Fibroblast of the aortic adventitia (primary cell): ENCODE data around the gene WHRN. TPM values are rescaled to one million over a fixed set of nuclear protein-coding genes. Genes with fewer than 3 reads are reported as not detected.

ENCODE experiments used
- DNase-seq: peaks from one replicate; pipeline ENCODE4 v3.0.0-alpha.2; 2010; ENCODE audit warnings: low read depth
- H3K4me3 ChIP-seq: 2 replicates; pipeline ENCODE4 v1.5.1; 2011; ENCODE audit warnings: low read depth, mild to moderate bottlenecking, control low read depth, low read length, moderate library complexity
- CTCF ChIP-seq: IDR thresholded peaks from 2 replicates; pipeline ENCODE4 v1.5.1; 2011; ENCODE audit warnings: mild to moderate bottlenecking, low read length, control low read depth, inconsistent platforms; ENCODE audit not compliant: insufficient read depth
- total RNA-seq: library from RNA; depleted of rRNA; stranded (reverse); fragments of >200 nt; gene quantifications from 2 replicates; pipeline ENCODE4 v1.2.3, GENCODE V29; 2012; ENCODE audit warnings: low replicate concordance

WHRN gene
- total RNA-seq, 1 donor: 2.1 TPM

GRCh38 chr9:114426046-114426948 lies 79.0 kb downstream of the WHRN start:
- H3K4me3 ChIP-seq: no peak overlapping the region
- DNase-seq: no peak
- TF ChIP-seq CTCF: no peak

GRCh38 chr9:114425126-114425525 lies 80.1 kb downstream of the WHRN start:
- DNase-seq: no peak
- TF ChIP-seq CTCF: no peak
- H3K4me3 ChIP-seq: no peak overlapping the region

GRCh38 chr9:114424126-114424525 lies 81.1 kb downstream of the WHRN start:
- TF ChIP-seq CTCF: no peak
- no peak for DNase-seq
- H3K4me3 ChIP-seq: no peak overlapping the region

- no peak overlapping the region for H3K4me3 ChIP-seq
- DNase-seq: no peak
- TF ChIP-seq CTCF: no peak
Measured at GRCh38 chr9:114423181-114423580, 82.1 kb downstream of the WHRN start.

- H3K4me3 ChIP-seq: no peak overlapping the region
- DNase-seq: no peak
- no peak for TF ChIP-seq CTCF
Measured at GRCh38 chr9:114421147-114421546, 84.1 kb downstream of the WHRN start.

GRCh38 chr9:114419796-114420195 lies 85.5 kb downstream of the WHRN start:
- TF ChIP-seq CTCF: no peak
- no peak overlapping the region for H3K4me3 ChIP-seq
- no peak for DNase-seq
